HG03280 (cell line): ENCODE results near the gene MICALL2.

Experiments
- ATAC-seq: cut with Tn5 transposase; IDR thresholded peaks from one replicate; pipeline ENCODE4 v1.9.1; 2021; ENCODE audit warnings: mild to moderate bottlenecking, moderate library complexity; ENCODE audit not compliant: unreplicated experiment

Gene MICALL2

GRCh38 chr7:1400371-1400770 lies 58.9 kb downstream of the MICALL2 start:
- ATAC-seq, result no peak

GRCh38 chr7:1397491-1398327 lies 61.6 kb downstream of the MICALL2 start:
- ATAC-seq, result no peak

GRCh38 chr7:1396195-1396594 lies 63.1 kb downstream of the MICALL2 start:
- no peak for ATAC-seq

GRCh38 chr7:1395211-1396070 lies 63.8 kb downstream of the MICALL2 start:
- no peak for ATAC-seq

- ATAC-seq, result no peak
These were observed 64.9 kb downstream of the MICALL2 start for GRCh38 chr7:1394371-1394770.

- ATAC-seq, result no peak
These were observed 65.8 kb downstream of the MICALL2 start for GRCh38 chr7:1393421-1393820.

GRCh38 chr7:1392556-1392955 lies 66.7 kb downstream of the MICALL2 start:
- ATAC-seq, result no peak

- ATAC-seq, result no peak
These were observed 67.8 kb downstream of the MICALL2 start for GRCh38 chr7:1391449-1391848.

GRCh38 chr7:1388703-1389335 lies 70.5 kb downstream of the MICALL2 start:
- no peak for ATAC-seq

- no peak for ATAC-seq
These were observed 71.1 kb downstream of the MICALL2 start for GRCh38 chr7:1388021-1388702.

- ATAC-seq, result no peak
These were observed 72.0 kb downstream of the MICALL2 start for GRCh38 chr7:1387261-1387660.

- ATAC-seq, result no peak
These were observed 72.5 kb downstream of the MICALL2 start for GRCh38 chr7:1386623-1387220.

- ATAC-seq, result no peak
These were observed 73.3 kb downstream of the MICALL2 start for GRCh38 chr7:1385809-1386622.

- no peak for ATAC-seq
These were observed 74.0 kb downstream of the MICALL2 start for GRCh38 chr7:1385086-1385808.
